Psoas muscle (tissue), 8 donors: ENCODE results near the gene SMG9. TPM values are rescaled to one million over a fixed set of nuclear protein-coding genes. Genes with fewer than 3 reads are reported as not detected.

ENCODE experiments used
- ATAC-seq, 4 donors: fragments of 200-7000 bp; cut with Tn5 transposase; one replicate each; pipeline ENCODE4 v1.9.1; 2020; ENCODE audit warnings: moderate library complexity in 3 of 4, mild to moderate bottlenecking in 2 of 4
- DNase-seq, 2 donors: peaks; one replicate each; pipeline ENCODE4 v3.0.0-alpha.2; 2020
- H3K27ac ChIP-seq: fragments of 200-600 bp; one replicate; pipeline ENCODE4 v1.8.0; 2022
- H3K27me3 ChIP-seq, 3 donors: fragments of 200-600 bp in 1 of 3; one replicate each; pipeline versions ENCODE4 v1.6.1 to v1.8.0; 2013 to 2022; ENCODE audit warnings: low read length in 2 of 3, mild to moderate bottlenecking in 2 of 3, moderate library complexity in 1 of 3; ENCODE audit not compliant: insufficient read depth in 3 of 3
- H3K36me3 ChIP-seq, 2 donors: fragments of 200-600 bp in 1 of 2; one replicate each; pipeline versions ENCODE4 v1.6.1 to v1.8.0; 2013 to 2022; ENCODE audit warnings: low read depth in 1 of 2, mild to moderate bottlenecking in 1 of 2, moderate library complexity in 1 of 2; ENCODE audit not compliant: insufficient read depth in 1 of 2
- H3K4me1 ChIP-seq: fragments of 200-600 bp; one replicate; pipeline ENCODE4 v1.8.0; 2022
- H3K4me3 ChIP-seq: fragments of 200-600 bp; one replicate; pipeline ENCODE4 v1.8.0; 2022; ENCODE audit warnings: mild to moderate bottlenecking
- H3K9me3 ChIP-seq: fragments of 200-600 bp; one replicate; pipeline ENCODE4 v1.8.0; 2022
- CTCF ChIP-seq: fragments of 200-600 bp; IDR thresholded peaks from one replicate; pipeline ENCODE4 v1.8.0; 2022; ENCODE audit warnings: antibody characterized with exemption
- WGBS, 3 donors: extraction: QIAGEN DNeasy Blood & Tissue Kit; methylation state at CpG; one replicate each; pipeline versions ENCODE4 v1.1.6 to v1.1.7; 2013; 5-methylcytosine and 5-hydroxymethylcytosine counted together
- intact Hi-C, 2 donors: fragments of 100-400 bp; cut with DNase I; formaldehyde crosslinking; loops; one replicate each; pipeline versions ENCODE4 v1.11.0 to v1.14.2; 2022
- polyA plus RNA-seq, 3 donors: library from polyadenylated mRNA; stranded (reverse); fragments of 200-250 nt; gene quantifications; one replicate each; pipeline ENCODE4 v1.2.3, GENCODE V29; 2013
- total RNA-seq, 4 donors: library from RNA; stranded (reverse); fragmentation: NEBNext Ultra II Directional in 2 of 4; extraction: Animal tissue kit (Norgen Biotek cat#: 25700) in 2 of 4; gene quantifications; one replicate each; pipeline versions ENCODE4 v1.2.1 to v1.2.4, GENCODE V29; 2021 to 2023
- donor health status: healthy with polysubstance abuse.
- donor health status: DM: no; HTN: no; CAD: no; lungs with moderate emphysema.
- donor health status: Bipolar disorder and iron deficiency.
- donor health status: healthy.
- donor health status: DM: yes; HTN: yes; CAD: no.
- donor health status: DM: no; HTN: no; CAD: no.
- donor health status: DM: no; HTN: no; CAD: no.
- donor health status: DM: yes; HTN: yes; CAD: no.

Gene SMG9
- total and polyA plus RNA-seq, 7 donors: 10.1 to 29.1 (median 13.8) TPM

GRCh38 chr19:43749152-43749551, 5.6 kb downstream of the SMG9 start:
- ATAC-seq (no peak), DNase-seq (no peak)
- Histone ChIP-seq H3K36me3 (peaks cover 2 to 79% of the 10 kb centered on the region in 2 donors), H3K9me3 (no peaks in the 10 kb centered on the region), H3K4me1 (peaks cover 17% of the 10 kb centered on the region), H3K4me3 (no peak overlapping the region), H3K27ac (no peak overlapping the region), H3K27me3 (no peaks in the 10 kb centered on the region)
- intact Hi-C loops: loop anchor here in 1 of 2 donors (5.0 kb wide), 1 partner anchor 33 kb away; the partner anchor contains the start of gene KCNN4
- no peak for TF ChIP-seq CTCF
- WGBS, 3 donors: 87 to 90% (median 89%) methylated on average over 7 of the region's 7 CpGs

GRCh38 chr19:43748685-43749084, 6.1 kb downstream of the SMG9 start:
- intact Hi-C loops: loop anchor here in 1 of 2 donors (5.0 kb wide), 1 partner anchor 34 kb away; the partner anchor contains the start of gene KCNN4
- no peak for TF ChIP-seq CTCF
- no peaks in the 10 kb centered on the region for H3K27me3 ChIP-seq
- 86 to 91% (median 90%) methylated on average over 4 of the region's 4 CpGs for WGBS, 3 donors
- H3K9me3 ChIP-seq: no peaks in the 10 kb centered on the region
- peaks cover 14% of the 10 kb centered on the region for H3K4me1 ChIP-seq
- no peak for ATAC-seq
- peaks cover 2 to 84% of the 10 kb centered on the region in 2 donors for H3K36me3 ChIP-seq
- H3K27ac ChIP-seq: no peak overlapping the region
- no peak overlapping the region for H3K4me3 ChIP-seq
- DNase-seq: no peak

GRCh38 chr19:43748205-43748594, 6.6 kb downstream of the SMG9 start:
- ATAC-seq: no peak
- no peak for DNase-seq
- H3K36me3 ChIP-seq: peaks cover 2 to 89% of the 10 kb centered on the region in 2 donors
- intact Hi-C loops: loop anchor here in 1 of 2 donors (5.0 kb wide), 1 partner anchor 34 kb away; the partner anchor contains the start of gene KCNN4
- no peaks in the 10 kb centered on the region for H3K9me3 ChIP-seq
- no peaks in the 10 kb centered on the region for H3K27me3 ChIP-seq
- peaks cover 9% of the 10 kb centered on the region for H3K4me1 ChIP-seq
- WGBS, 3 donors: 89 to 95% (median 92%) methylated on average over 4 of the region's 4 CpGs
- no peak for TF ChIP-seq CTCF
- H3K27ac ChIP-seq: no peak overlapping the region
- no peak overlapping the region for H3K4me3 ChIP-seq

GRCh38 chr19:43747557-43748204, 7.1 kb downstream of the SMG9 start:
- peaks cover 5% of the 10 kb centered on the region for H3K4me1 ChIP-seq
- no peak overlapping the region for H3K4me3 ChIP-seq
- DNase-seq (no peak), ATAC-seq (no peak)
- TF ChIP-seq CTCF: no peak
- no peaks in the 10 kb centered on the region for H3K9me3 ChIP-seq
- H3K27ac ChIP-seq: no peak overlapping the region
- peaks cover 2 to 94% of the 10 kb centered on the region in 2 donors for H3K36me3 ChIP-seq
- 78 to 82% (median 80%) methylated on average over 12 to 16 of the region's 16 CpGs for WGBS, 3 donors
- H3K27me3 ChIP-seq: no peaks in the 10 kb centered on the region
- intact Hi-C loops: loop anchor here in 1 of 2 donors (5.0 kb wide), 1 partner anchor 35 kb away; the partner anchor contains the start of gene KCNN4

GRCh38 chr19:43743059-43743458, 11.7 kb downstream of the SMG9 start:
- WGBS, 3 donors: 79 to 91% (median 89%) methylated on average over 3 of the region's 3 CpGs
- ATAC-seq: no peak
- no peak overlapping the region for H3K4me3 ChIP-seq
- intact Hi-C loops: no loop called here
- no peaks in the 10 kb centered on the region for H3K4me1 ChIP-seq
- DNase-seq: no peak
- TF ChIP-seq CTCF: no peak
- no peak overlapping the region for H3K27ac ChIP-seq
- H3K27me3 ChIP-seq: no peaks in the 10 kb centered on the region
- no peaks in the 10 kb centered on the region for H3K9me3 ChIP-seq
- H3K36me3 ChIP-seq: peaks cover 14 to 99% of the 10 kb centered on the region in 2 donors
